H1 (cell line): ENCODE data around the gene AVPI1. TPM values are rescaled to one million over a fixed set of nuclear protein-coding genes. Genes with fewer than 3 reads are reported as not detected.

Experiments used
- ASH2L ChIP-seq: fragments of 200-600, 300-600 bp; sonication (generic); IDR thresholded peaks from one replicate; pipeline ENCODE4 v1.7.1; 2017; ENCODE audit warnings: low read length
- JUN ChIP-seq: IDR thresholded peaks from 2 replicates; pipeline ENCODE4 v1.6.1; 2011; ENCODE audit warnings: low read depth, mild to moderate bottlenecking, improper control_type of control experiment, low read length
- KDM5A ChIP-seq: fragments of 200-600 bp; IDR thresholded peaks from 2 replicates; pipeline ENCODE4 v1.7.1; 2012; ENCODE audit warnings: mild to moderate bottlenecking, low read length, inconsistent platforms, mixed read lengths
- POLR2AphosphoS5 ChIP-seq: IDR thresholded peaks from 2 replicates; pipeline ENCODE4 v1.6.1; 2011; ENCODE audit warnings: low read depth, low read length
- RBBP5 ChIP-seq: IDR thresholded peaks from 2 replicates; pipeline ENCODE4 v1.7.1; 2012; ENCODE audit warnings: low read depth, mild to moderate bottlenecking, inconsistent platforms, low read length, moderate library complexity, borderline replicate concordance
- RNF2 ChIP-seq: fragments of 200-900, 300-1000 bp; sonication (generic); IDR thresholded peaks from 2 replicates; pipeline ENCODE4 v1.7.1; 2016; ENCODE audit warnings: borderline replicate concordance, low read depth, mild to moderate bottlenecking, antibody characterized with exemption, low read length; ENCODE audit not compliant: poor library complexity, severe bottlenecking; ENCODE audit errors: missing control alignments
- SIN3A ChIP-seq, 2 experiments: IDR thresholded peaks in 1 of 2; conservative IDR thresholded peaks in 1 of 2; 2 replicates each; pipeline ENCODE4 v1.6.1; 2011 to 2012; ENCODE audit warnings: low read length in 2 of 2, improper control_type of control experiment in 1 of 2, low read depth in 1 of 2, mild to moderate bottlenecking in 1 of 2
- polyA plus RNA-seq, 7 experiments: library from polyadenylated mRNA; depleted of rRNA in 3 of 7; stranded (reverse) in 5 of 7; unstranded in 2 of 7; fragments of >200 nt in 5 of 7; fragments of 200-250 nt in 2 of 7; gene quantifications; 1 replicate in 5 of 7; 2 replicates in 1 of 7; 4 replicates in 1 of 7; pipeline versions ENCODE4 v1.2.1 to v1.2.3, GENCODE V29; 2011 to 2013; ENCODE audit warnings: missing spikeins in 2 of 7, mixed read lengths in 2 of 7
- total RNA-seq: library from RNA; stranded (reverse); fragmentation: NEBNext Ultra II Directional; extraction: Animal tissue kit (Norgen Biotek cat#: 25700); gene quantifications from 2 replicates; pipeline ENCODE4 v1.2.1, GENCODE V29; 2021
- TF ChIP-seq, protein P1 (sequence below): fragments of 300-600 bp; sonication (generic); IDR thresholded peaks from 2 replicates; pipeline ENCODE4 v1.7.1; 2012; ENCODE audit warnings: low read length, moderate library complexity, mild to moderate bottlenecking, inconsistent platforms; ENCODE audit not compliant: insufficient replicate concordance

Gene AVPI1
- total and polyA plus RNA-seq, 2 of the 8 experiments (the other 6 are each of a cell fraction or from before 2014, with no cell fraction given), result 9.0 to 13.5 TPM

DNA sequence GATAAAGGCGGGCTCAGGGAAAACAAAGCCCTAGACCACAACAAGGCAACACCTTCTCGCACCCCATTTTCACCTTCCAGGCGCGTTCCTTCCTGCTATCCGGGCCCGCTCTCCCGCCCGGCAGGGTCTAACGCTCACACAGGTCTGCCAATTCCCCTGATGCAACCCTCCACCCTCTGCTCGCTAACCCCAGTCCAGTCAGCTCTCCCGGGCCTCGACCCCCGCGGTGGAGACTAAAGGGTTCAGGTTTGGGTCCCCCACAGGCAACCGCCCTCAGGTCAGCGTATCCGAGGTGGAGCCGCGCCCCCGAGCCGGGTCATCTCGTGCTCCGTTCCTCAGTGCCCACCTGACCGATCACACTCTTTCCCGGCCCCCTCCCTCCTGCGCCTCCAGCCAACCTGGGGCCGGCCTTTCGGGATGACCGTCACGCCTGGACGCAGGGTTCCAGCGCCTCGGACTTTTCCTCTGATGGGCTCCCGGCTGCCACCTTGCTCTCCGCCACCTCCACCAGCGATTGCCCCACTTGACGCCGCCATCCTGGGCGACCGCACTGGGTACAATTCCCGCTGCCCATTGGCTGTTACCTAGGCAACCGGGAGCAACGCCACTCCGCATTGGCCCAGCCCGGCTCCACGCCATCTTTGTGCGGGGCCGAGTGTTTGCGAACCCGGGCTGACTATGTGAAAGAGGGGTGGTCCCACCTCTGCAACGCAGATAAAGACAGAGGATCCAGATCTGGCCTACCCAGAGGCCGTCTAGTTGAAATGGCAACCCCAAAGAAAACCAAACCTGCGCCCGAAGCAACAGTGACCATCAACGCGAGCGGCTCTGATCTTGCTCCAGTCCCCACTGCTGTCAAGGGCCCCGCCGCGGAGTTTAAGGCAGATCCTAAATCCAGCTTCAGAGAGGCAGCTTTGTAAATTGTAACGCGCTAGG lies 53.8 kb downstream of the AVPI1 start, which contains the start of gene MORN4 (continued):
- TF ChIP-seq, protein P1, sequence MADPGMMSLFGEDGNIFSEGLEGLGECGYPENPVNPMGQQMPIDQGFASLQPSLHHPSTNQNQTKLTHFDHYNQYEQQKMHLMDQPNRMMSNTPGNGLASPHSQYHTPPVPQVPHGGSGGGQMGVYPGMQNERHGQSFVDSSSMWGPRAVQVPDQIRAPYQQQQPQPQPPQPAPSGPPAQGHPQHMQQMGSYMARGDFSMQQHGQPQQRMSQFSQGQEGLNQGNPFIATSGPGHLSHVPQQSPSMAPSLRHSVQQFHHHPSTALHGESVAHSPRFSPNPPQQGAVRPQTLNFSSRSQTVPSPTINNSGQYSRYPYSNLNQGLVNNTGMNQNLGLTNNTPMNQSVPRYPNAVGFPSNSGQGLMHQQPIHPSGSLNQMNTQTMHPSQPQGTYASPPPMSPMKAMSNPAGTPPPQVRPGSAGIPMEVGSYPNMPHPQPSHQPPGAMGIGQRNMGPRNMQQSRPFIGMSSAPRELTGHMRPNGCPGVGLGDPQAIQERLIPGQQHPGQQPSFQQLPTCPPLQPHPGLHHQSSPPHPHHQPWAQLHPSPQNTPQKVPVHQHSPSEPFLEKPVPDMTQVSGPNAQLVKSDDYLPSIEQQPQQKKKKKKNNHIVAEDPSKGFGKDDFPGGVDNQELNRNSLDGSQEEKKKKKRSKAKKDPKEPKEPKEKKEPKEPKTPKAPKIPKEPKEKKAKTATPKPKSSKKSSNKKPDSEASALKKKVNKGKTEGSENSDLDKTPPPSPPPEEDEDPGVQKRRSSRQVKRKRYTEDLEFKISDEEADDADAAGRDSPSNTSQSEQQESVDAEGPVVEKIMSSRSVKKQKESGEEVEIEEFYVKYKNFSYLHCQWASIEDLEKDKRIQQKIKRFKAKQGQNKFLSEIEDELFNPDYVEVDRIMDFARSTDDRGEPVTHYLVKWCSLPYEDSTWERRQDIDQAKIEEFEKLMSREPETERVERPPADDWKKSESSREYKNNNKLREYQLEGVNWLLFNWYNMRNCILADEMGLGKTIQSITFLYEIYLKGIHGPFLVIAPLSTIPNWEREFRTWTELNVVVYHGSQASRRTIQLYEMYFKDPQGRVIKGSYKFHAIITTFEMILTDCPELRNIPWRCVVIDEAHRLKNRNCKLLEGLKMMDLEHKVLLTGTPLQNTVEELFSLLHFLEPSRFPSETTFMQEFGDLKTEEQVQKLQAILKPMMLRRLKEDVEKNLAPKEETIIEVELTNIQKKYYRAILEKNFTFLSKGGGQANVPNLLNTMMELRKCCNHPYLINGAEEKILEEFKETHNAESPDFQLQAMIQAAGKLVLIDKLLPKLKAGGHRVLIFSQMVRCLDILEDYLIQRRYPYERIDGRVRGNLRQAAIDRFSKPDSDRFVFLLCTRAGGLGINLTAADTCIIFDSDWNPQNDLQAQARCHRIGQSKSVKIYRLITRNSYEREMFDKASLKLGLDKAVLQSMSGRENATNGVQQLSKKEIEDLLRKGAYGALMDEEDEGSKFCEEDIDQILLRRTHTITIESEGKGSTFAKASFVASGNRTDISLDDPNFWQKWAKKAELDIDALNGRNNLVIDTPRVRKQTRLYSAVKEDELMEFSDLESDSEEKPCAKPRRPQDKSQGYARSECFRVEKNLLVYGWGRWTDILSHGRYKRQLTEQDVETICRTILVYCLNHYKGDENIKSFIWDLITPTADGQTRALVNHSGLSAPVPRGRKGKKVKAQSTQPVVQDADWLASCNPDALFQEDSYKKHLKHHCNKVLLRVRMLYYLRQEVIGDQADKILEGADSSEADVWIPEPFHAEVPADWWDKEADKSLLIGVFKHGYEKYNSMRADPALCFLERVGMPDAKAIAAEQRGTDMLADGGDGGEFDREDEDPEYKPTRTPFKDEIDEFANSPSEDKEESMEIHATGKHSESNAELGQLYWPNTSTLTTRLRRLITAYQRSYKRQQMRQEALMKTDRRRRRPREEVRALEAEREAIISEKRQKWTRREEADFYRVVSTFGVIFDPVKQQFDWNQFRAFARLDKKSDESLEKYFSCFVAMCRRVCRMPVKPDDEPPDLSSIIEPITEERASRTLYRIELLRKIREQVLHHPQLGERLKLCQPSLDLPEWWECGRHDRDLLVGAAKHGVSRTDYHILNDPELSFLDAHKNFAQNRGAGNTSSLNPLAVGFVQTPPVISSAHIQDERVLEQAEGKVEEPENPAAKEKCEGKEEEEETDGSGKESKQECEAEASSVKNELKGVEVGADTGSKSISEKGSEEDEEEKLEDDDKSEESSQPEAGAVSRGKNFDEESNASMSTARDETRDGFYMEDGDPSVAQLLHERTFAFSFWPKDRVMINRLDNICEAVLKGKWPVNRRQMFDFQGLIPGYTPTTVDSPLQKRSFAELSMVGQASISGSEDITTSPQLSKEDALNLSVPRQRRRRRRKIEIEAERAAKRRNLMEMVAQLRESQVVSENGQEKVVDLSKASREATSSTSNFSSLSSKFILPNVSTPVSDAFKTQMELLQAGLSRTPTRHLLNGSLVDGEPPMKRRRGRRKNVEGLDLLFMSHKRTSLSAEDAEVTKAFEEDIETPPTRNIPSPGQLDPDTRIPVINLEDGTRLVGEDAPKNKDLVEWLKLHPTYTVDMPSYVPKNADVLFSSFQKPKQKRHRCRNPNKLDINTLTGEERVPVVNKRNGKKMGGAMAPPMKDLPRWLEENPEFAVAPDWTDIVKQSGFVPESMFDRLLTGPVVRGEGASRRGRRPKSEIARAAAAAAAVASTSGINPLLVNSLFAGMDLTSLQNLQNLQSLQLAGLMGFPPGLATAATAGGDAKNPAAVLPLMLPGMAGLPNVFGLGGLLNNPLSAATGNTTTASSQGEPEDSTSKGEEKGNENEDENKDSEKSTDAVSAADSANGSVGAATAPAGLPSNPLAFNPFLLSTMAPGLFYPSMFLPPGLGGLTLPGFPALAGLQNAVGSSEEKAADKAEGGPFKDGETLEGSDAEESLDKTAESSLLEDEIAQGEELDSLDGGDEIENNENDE, result no peak
- TF ChIP-seq POLR2AphosphoS5 (peak; percentile 42; the same call in 1 of the 2 replicates), KDM5A (peak; percentile 69; the same call in 1 of the 2 replicates), RNF2 (no peak), SIN3A (conservative IDR thresholded peaks at IDR 0.05 in 1 of 2, IDR thresholded peaks at IDR 0.05 in 1 of 2; ENCODE audit: low read depth in 1 of 2, low read length in 2 of 2) (peak; percentile 41 to 93; a peak in 2 of 4 replicates), ASH2L (peak; percentile 79), RBBP5 (peak; percentile 56; the same call in 1 of the 2 replicates), JUN (no peak)
